ENCODE results near the gene FARP2. TPM values are rescaled to one million over a fixed set of nuclear protein-coding genes. Genes with fewer than 3 reads are reported as not detected.

Gene FARP2
- total RNA-seq, 1 donor from 2014 or later = 31.8 TPM

- TF ChIP-seq, protein P1, sequence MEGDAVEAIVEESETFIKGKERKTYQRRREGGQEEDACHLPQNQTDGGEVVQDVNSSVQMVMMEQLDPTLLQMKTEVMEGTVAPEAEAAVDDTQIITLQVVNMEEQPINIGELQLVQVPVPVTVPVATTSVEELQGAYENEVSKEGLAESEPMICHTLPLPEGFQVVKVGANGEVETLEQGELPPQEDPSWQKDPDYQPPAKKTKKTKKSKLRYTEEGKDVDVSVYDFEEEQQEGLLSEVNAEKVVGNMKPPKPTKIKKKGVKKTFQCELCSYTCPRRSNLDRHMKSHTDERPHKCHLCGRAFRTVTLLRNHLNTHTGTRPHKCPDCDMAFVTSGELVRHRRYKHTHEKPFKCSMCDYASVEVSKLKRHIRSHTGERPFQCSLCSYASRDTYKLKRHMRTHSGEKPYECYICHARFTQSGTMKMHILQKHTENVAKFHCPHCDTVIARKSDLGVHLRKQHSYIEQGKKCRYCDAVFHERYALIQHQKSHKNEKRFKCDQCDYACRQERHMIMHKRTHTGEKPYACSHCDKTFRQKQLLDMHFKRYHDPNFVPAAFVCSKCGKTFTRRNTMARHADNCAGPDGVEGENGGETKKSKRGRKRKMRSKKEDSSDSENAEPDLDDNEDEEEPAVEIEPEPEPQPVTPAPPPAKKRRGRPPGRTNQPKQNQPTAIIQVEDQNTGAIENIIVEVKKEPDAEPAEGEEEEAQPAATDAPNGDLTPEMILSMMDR (IDR thresholded peaks at IDR 0.05; ENCODE audit: insufficient read depth, low read length, poor library complexity, severe bottlenecking) = no peak
- DNase-seq (ENCODE audit: low read depth) = no peak
- Histone ChIP-seq H3K27me3 (ENCODE audit: control insufficient read depth, insufficient read depth, low read length) (peaks cover 12% of the 10 kb centered on the region), H3K36me3 (ENCODE audit: control insufficient read depth, insufficient read depth, low read length) (no peaks in the 10 kb centered on the region), H3K4me3 (ENCODE audit: low read depth, low read length) (no peak overlapping the region)
Observed at GRCh38 chr2:241542278-241542605, 186.2 kb downstream of the FARP2 start.

Other genes with a start within 250 kb of the FARP2 start
- 8.3 and 9.2 TPM in 2 replicates for gene PASK, start 206.8 kb upstream of the FARP2 start, total RNA-seq
- 67.2 and 82.3 TPM in 2 replicates for gene PPP1R7, start 205.8 kb upstream of the FARP2 start, total RNA-seq
- gene ANO7, start 167.6 kb upstream of the FARP2 start, total RNA-seq = 1.9 and 2.9 TPM in 2 replicates
- 405 and 510 TPM in 2 replicates for gene HDLBP, start 40.6 kb upstream of the FARP2 start, total RNA-seq
- gene SEPTIN2, start 40.4 kb upstream of the FARP2 start, total RNA-seq = 333 and 350 TPM in 2 replicates
- 271 and 316 TPM in 2 replicates for gene STK25, start 152.3 kb downstream of the FARP2 start, total RNA-seq
- 86.8 and 93.7 TPM in 2 replicates for gene BOK, start 202.5 kb downstream of the FARP2 start, total RNA-seq

Measured in kidney epithelial cell (primary cell).